A673 (cell line): ENCODE results near the gene MRPL52.

Experiments
- CTCF ChIP-seq: fragments of 300-800, 200-600 bp; sonication (generic); conservative IDR thresholded peaks from 2 replicates; pipeline ENCODE4 v1.5.1; 2017; ENCODE audit warnings: low read depth, mild to moderate bottlenecking, antibody characterized with exemption, low read length, moderate library complexity, mixed read lengths
- EZH2 ChIP-seq: fragments of 200-600 bp; sonication (generic); IDR thresholded peaks from 2 replicates; pipeline ENCODE4 v1.6.1; 2017; ENCODE audit warnings: borderline replicate concordance, low read depth, mild to moderate bottlenecking, mixed read lengths, antibody characterized with exemption, low read length; ENCODE audit not compliant: poor library complexity, severe bottlenecking

GRCh38 chr14:22792158-22792557 lies 37.5 kb upstream of the MRPL52 start:
- no peak for TF ChIP-seq CTCF
- TF ChIP-seq EZH2, result no peak
